GM12878 (cell line): ENCODE results near the gene TSTD2. TPM values are rescaled to one million over a fixed set of nuclear protein-coding genes. Genes with fewer than 3 reads are reported as not detected.

Experiments
- BCLAF1 ChIP-seq: fragments of 450-650 bp; IDR thresholded peaks from 2 replicates; pipeline ENCODE4 v1.6.1; 2017; ENCODE audit warnings: antibody characterized with exemption, mild to moderate bottlenecking, moderate library complexity
- BRCA1 ChIP-seq: IDR thresholded peaks from 2 replicates; pipeline ENCODE4 v1.6.1; 2011; ENCODE audit warnings: low read depth, low read length, improper control_type of control experiment
- CBFB ChIP-seq: IDR thresholded peaks from 2 replicates; pipeline ENCODE4 v1.6.1; 2016; ENCODE audit warnings: antibody characterized with exemption, low read depth
- CBX3 ChIP-seq: fragments of 200-600 bp; sonication (generic); IDR thresholded peaks from 2 replicates; pipeline ENCODE4 v1.6.1; 2016; ENCODE audit warnings: low read depth, borderline replicate concordance
- CHD4 ChIP-seq: fragments of 200-600 bp; sonication (generic); IDR thresholded peaks from 2 replicates; pipeline ENCODE4 v1.6.1; 2016; ENCODE audit warnings: mild to moderate bottlenecking
- EGR1 ChIP-seq, 2 experiments: IDR thresholded peaks; 1 replicate in 1 of 2; 2 replicates in 1 of 2; pipeline ENCODE4 v1.6.1; 2011 to 2012; ENCODE audit warnings: low read depth in 2 of 2, low read length in 2 of 2, borderline replicate concordance in 1 of 2, mild to moderate bottlenecking in 1 of 2, moderate library complexity in 1 of 2
- HDAC2 ChIP-seq: fragments of 200-600 bp; sonication (generic); IDR thresholded peaks from 2 replicates; pipeline ENCODE4 v1.6.1; 2017
- IRF3 ChIP-seq: fragments of 450-650 bp; IDR thresholded peaks from 2 replicates; pipeline ENCODE4 v1.6.1; 2014; ENCODE audit warnings: mild to moderate bottlenecking
- KLF5 ChIP-seq: fragments of 450-650 bp; IDR thresholded peaks from 2 replicates; pipeline ENCODE4 v1.6.1; 2014; ENCODE audit warnings: mild to moderate bottlenecking; ENCODE audit not compliant: partially characterized antibody
- LARP7 ChIP-seq: fragments of 450-650 bp; IDR thresholded peaks from 2 replicates; pipeline ENCODE4 v1.6.1; 2017; ENCODE audit warnings: mild to moderate bottlenecking
- MTA2 ChIP-seq: fragments of 450-650 bp; IDR thresholded peaks from 2 replicates; pipeline ENCODE4 v1.6.1; 2016; ENCODE audit warnings: low read depth, mild to moderate bottlenecking, moderate library complexity
- NFXL1 ChIP-seq: fragments of 450-650 bp; IDR thresholded peaks from 2 replicates; pipeline ENCODE4 v1.6.1; 2017; ENCODE audit warnings: antibody characterized with exemption, mild to moderate bottlenecking, borderline replicate concordance
- NRF1 ChIP-seq: conservative IDR thresholded peaks from 2 replicates; pipeline ENCODE4 v1.6.1; 2011; ENCODE audit warnings: mild to moderate bottlenecking, low read depth, low read length, improper control_type of control experiment
- POLR2AphosphoS5 ChIP-seq: IDR thresholded peaks from 2 replicates; pipeline ENCODE4 v1.6.1; 2011; ENCODE audit warnings: mild to moderate bottlenecking, low read length, inconsistent platforms
- RB1 ChIP-seq: fragments of 450-650 bp; formaldehyde crosslinking; IDR thresholded peaks from 2 replicates; pipeline ENCODE4 v1.6.1; 2017; ENCODE audit warnings: mild to moderate bottlenecking, borderline replicate concordance
- SMAD1 ChIP-seq: fragments of 450-650 bp; IDR thresholded peaks from 2 replicates; pipeline ENCODE4 v1.6.1; 2018; ENCODE audit warnings: mild to moderate bottlenecking, low read depth; ENCODE audit not compliant: partially characterized antibody
- SP1 ChIP-seq: IDR thresholded peaks from one replicate; pipeline ENCODE4 v1.6.1; 2011; ENCODE audit warnings: low read depth, low read length
- SREBF2 ChIP-seq: IDR thresholded peaks from 2 replicates; pipeline ENCODE4 v1.6.1; 2012; ENCODE audit warnings: mild to moderate bottlenecking, low read length
- TBL1XR1 ChIP-seq: IDR thresholded peaks from 2 replicates; pipeline ENCODE4 v1.6.1; 2012; ENCODE audit warnings: low read depth, low read length, improper control_type of control experiment
- TCF7 ChIP-seq: IDR thresholded peaks from 2 replicates; pipeline ENCODE4 v1.6.1; 2014; ENCODE audit warnings: antibody characterized with exemption, borderline replicate concordance
- WRNIP1 ChIP-seq: IDR thresholded peaks from 2 replicates; pipeline ENCODE4 v1.6.1; 2011; ENCODE audit warnings: low read depth, low read length, improper control_type of control experiment, borderline replicate concordance
- YBX1 ChIP-seq: fragments of 450-650 bp; IDR thresholded peaks from 2 replicates; pipeline ENCODE4 v1.6.1; 2016; ENCODE audit warnings: antibody characterized with exemption
- ZBED1 ChIP-seq: IDR thresholded peaks from 2 replicates; pipeline ENCODE4 v1.6.1; 2016; ENCODE audit warnings: borderline replicate concordance
- ZBTB40 ChIP-seq: fragments of 450-650 bp; IDR thresholded peaks from 2 replicates; pipeline ENCODE4 v1.6.1; 2016; ENCODE audit warnings: mild to moderate bottlenecking, moderate library complexity, borderline replicate concordance
- polyA plus RNA-seq, 11 experiments: library from polyadenylated mRNA; depleted of rRNA in 4 of 11; unstranded in 6 of 11; stranded (reverse) in 5 of 11; fragments of >200 nt; fragmentation: Nextera tagmentation in 4 of 11; fragmentation: Illumina TruSeq in 1 of 11; extraction: Ambion mirVana in 4 of 11; extraction: Trizol in 1 of 11; gene quantifications; 1 replicate in 1 of 11; 2 replicates in 10 of 11; pipeline versions ENCODE4 v1.2.1 to v1.2.3, GENCODE V29; 2011 to 2016; ENCODE audit warnings: inconsistent platforms in 2 of 11, missing spikeins in 2 of 11, low read depth in 1 of 11
- total RNA-seq, 4 experiments: library from RNA; depleted of rRNA in 3 of 4; stranded (reverse); fragments of >200 nt in 3 of 4; fragmentation: Illumina TruSeq in 1 of 4; extraction: Trizol in 1 of 4; gene quantifications; 2 replicates each; pipeline versions ENCODE4 v1.2.1 to v1.2.3, GENCODE V29; 2013 to 2021

Gene TSTD2
- total and polyA plus RNA-seq, 10 of the 15 experiments (the other 5 are each of a cell fraction or from before 2014, with no cell fraction given), result 5.0 to 30.6 (median 14.1) TPM

- TF ChIP-seq CBFB, result peak; percentile 44; the same call in 1 of the 2 replicates
- TF ChIP-seq LARP7, result no peak; the same call in 1 of the 2 replicates
- peak; percentile 76 for TF ChIP-seq MTA2
- TF ChIP-seq SREBF2, result no peak; the same call in 1 of the 2 replicates
- peak; percentile 85 for TF ChIP-seq POLR2AphosphoS5
- TF ChIP-seq IRF3, result 0 out of 2 replicates have a peak, but pooled peaks have one; percentile 27
- no peak for TF ChIP-seq SMAD1
- TF ChIP-seq ZBED1, result no peak
- TF ChIP-seq BCLAF1, result no peak
- peak; percentile 52; the same call in 1 of the 2 replicates for TF ChIP-seq BRCA1
- TF ChIP-seq ZBTB40, result peak; percentile 96
- TF ChIP-seq YBX1, result no peak
- no peak for TF ChIP-seq KLF5
- TF ChIP-seq TBL1XR1, result no peak; the same call in 1 of the 2 replicates
- TF ChIP-seq RB1, result peak; percentile 20; the same call in 1 of the 2 replicates
- TF ChIP-seq NFXL1, result no peak
- peak; percentile 57 for TF ChIP-seq NRF1
- no peak for TF ChIP-seq WRNIP1
- 0 out of 2 replicates have a peak, but pooled peaks have one; percentile 56 for TF ChIP-seq HDAC2
- TF ChIP-seq TCF7, result no peak
- peak; percentile 52 for TF ChIP-seq SP1
- peak in 1 of 2 experiments; percentile 84; a peak in 2 of 3 replicates for TF ChIP-seq EGR1 (IDR thresholded peaks at IDR 0.05; ENCODE audit: borderline replicate concordance in 1 of 2, low read depth in 2 of 2, low read length in 2 of 2)
- no peak for TF ChIP-seq CHD4
- TF ChIP-seq CBX3, result no peak
Measured at GRCh38 chr9:97632985-97633858, at the start of gene TSTD2, which contains the start of gene NCBP1 (continued).
